ENCODE measurements around the gene CLDN3. TPM values are rescaled to one million over a fixed set of nuclear protein-coding genes. Genes with fewer than 3 reads are reported as not detected.

The CLDN3 gene
- total RNA-seq, 4 donors from 2014 or later: 249 to 330 (median 288) TPM

GRCh38 chr7:73786588-73786987 is 16.5 kb upstream of the CLDN3 start:
- intact Hi-C loops (cut with DNase I): no loop called here
- no peak overlapping the region for H3K27ac ChIP-seq
- no peaks in the 10 kb centered on the region for H3K4me1 ChIP-seq
- H3K36me3 ChIP-seq: no peaks in the 10 kb centered on the region
- TF ChIP-seq POLR2A (IDR thresholded peaks at IDR 0.05) (no peak), CTCF (IDR thresholded peaks at IDR 0.05) (no peak)
- DNase-seq: no peak
- H3K4me3 ChIP-seq (replicated peaks in 1 of 3): no peak overlapping the region
- 63 to 100% methylated on average over 1 of the region's 1 CpG for WGBS, 2 donors
- H3K27me3 ChIP-seq: no peaks in the 10 kb centered on the region
- H3K9me3 ChIP-seq: no peaks in the 10 kb centered on the region

- 81 to 90% methylated on average over 1 of the region's 1 CpG for WGBS, 2 donors
- intact Hi-C loops (cut with DNase I): loop anchor here (10.0 kb wide), 1 partner anchor 75 kb away; no protein-coding TSS in a partner anchor
- no peak overlapping the region for H3K27ac ChIP-seq
Measured at GRCh38 chr7:73779517-73779916, 9.4 kb upstream of the CLDN3 start.

DNA sequence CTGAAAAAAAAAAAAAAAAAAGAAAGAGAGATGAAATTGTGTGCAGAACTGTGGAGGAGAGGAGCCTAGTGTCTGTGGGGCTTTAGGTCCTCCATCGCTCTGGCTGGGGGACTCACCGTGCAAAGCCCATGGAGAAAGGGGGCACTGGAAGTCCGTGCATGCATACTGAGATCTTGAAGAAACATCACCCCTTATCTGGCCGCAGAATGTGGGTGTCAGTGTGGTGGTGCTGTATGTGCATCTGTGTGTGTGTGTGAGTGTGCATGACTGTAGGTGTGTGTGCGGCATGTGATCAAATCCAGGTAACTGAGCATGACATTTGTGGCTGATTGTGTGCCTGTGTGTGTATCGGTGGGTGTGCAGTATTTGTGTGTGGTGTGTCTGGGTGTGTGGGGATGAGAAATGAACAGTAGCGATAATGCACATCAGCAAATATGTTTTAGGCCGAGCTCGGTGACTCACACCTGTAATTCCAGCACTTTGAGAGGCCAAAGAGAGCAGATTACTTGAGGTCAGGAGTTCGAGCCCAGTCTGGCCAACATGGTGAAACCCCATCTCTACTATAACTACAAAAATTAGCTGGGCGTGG is 8.8 kb upstream of the CLDN3 start:
- Histone ChIP-seq H3K4me1 (peaks cover 0 to 4% of the 10 kb centered on the region in 2 donors), H3K27ac (no peak overlapping the region), H3K27me3 (no peaks in the 10 kb centered on the region), H3K36me3 (no peaks in the 10 kb centered on the region), H3K9me3 (no peaks in the 10 kb centered on the region), H3K4me3 (replicated peaks in 1 of 3) (no peak overlapping the region)
- intact Hi-C loops (cut with DNase I): loop anchor here (10.0 kb wide), 1 partner anchor 76 kb away; no protein-coding TSS in a partner anchor
- no peak for DNase-seq
- TF ChIP-seq POLR2A (IDR thresholded peaks at IDR 0.05): no peak
- TF ChIP-seq CTCF (IDR thresholded peaks at IDR 0.05): no peak
- WGBS, 2 donors: 92 to 94% methylated on average over 10 to 11 of the region's 11 CpGs

More at GRCh38 chr7:73779517-73779916, 9.4 kb upstream of the CLDN3 start:
- no peaks in the 10 kb centered on the region for H3K36me3 ChIP-seq
- H3K4me3 ChIP-seq (replicated peaks in 1 of 3): no peak overlapping the region
- H3K27me3 ChIP-seq: no peaks in the 10 kb centered on the region
- TF ChIP-seq POLR2A (IDR thresholded peaks at IDR 0.05): no peak
- peak in 3 of 6 experiments; percentile 23 to 29 (median 23) for TF ChIP-seq CTCF (IDR thresholded peaks at IDR 0.05)
- no peaks in the 10 kb centered on the region for H3K9me3 ChIP-seq
- no peak for DNase-seq
- H3K4me1 ChIP-seq: peaks cover 0 to 4% of the 10 kb centered on the region in 2 donors

DNA sequence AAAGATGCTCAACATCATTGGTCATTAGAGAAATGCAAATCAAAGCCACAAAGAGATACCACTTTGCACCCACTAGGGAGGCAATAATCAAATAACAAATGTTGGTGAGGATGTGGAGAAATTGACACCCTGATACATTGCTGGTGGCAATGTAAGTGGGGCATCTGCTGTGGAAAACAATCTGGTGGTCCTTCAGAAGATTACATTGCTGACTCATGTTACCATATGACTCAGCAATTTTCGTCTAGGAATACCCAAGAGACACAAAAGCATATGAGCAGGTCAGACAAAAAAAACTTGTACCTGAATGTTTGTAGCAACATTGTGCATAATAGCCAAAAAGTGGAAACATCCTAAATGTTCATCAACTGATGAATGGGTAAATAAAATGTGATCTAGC is 4.9 kb upstream of the CLDN3 start:
- H3K9me3 ChIP-seq: no peaks in the 10 kb centered on the region
- peaks cover 7 to 17% of the 10 kb centered on the region in 2 donors for H3K4me1 ChIP-seq
- no peaks in the 10 kb centered on the region for H3K36me3 ChIP-seq
- no peak overlapping the region for H3K27ac ChIP-seq
- no peaks in the 10 kb centered on the region for H3K27me3 ChIP-seq
- no peak overlapping the region for H3K4me3 ChIP-seq (replicated peaks in 1 of 3)
- WGBS, 2 donors: 36 to 51% methylated on average over 1 of the region's 1 CpG
- intact Hi-C loops (cut with DNase I): loop anchor here (10.0 kb wide), 1 partner anchor 80 kb away; no protein-coding TSS in a partner anchor
- TF ChIP-seq CTCF (IDR thresholded peaks at IDR 0.05): no peak
- no peak for TF ChIP-seq POLR2A (IDR thresholded peaks at IDR 0.05)
- DNase-seq: no peak

- Histone ChIP-seq H3K4me1 (peaks cover 7 to 13% of the 10 kb centered on the region in 2 donors), H3K4me3 (replicated peaks in 1 of 3) (no peak overlapping the region), H3K27me3 (no peaks in the 10 kb centered on the region), H3K9me3 (no peaks in the 10 kb centered on the region), H3K27ac (no peak overlapping the region), H3K36me3 (no peaks in the 10 kb centered on the region)
- WGBS, 2 donors: 81 to 88% methylated on average over 6 of the region's 6 CpGs
- DNase-seq: no peak
- intact Hi-C loops (cut with DNase I): loop anchor here (10.0 kb wide), 1 partner anchor 81 kb away; no protein-coding TSS in a partner anchor
- TF ChIP-seq POLR2A (IDR thresholded peaks at IDR 0.05) (no peak), CTCF (IDR thresholded peaks at IDR 0.05) (no peak)
Measured at GRCh38 chr7:73773700-73774517, 3.8 kb upstream of the CLDN3 start.
